Heart left ventricle (tissue), 13 donors: Measurements from ENCODE around the gene AKAIN1.

Source experiments
- CTCF ChIP-seq, 12 donors: fragments of 200-600 bp; sonication (generic) in 4 of 12; IDR thresholded peaks; one replicate each; pipeline versions ENCODE4 v1.5.0 to v1.8.0; 2018 to 2022; ENCODE audit warnings: antibody characterized with exemption in 12 of 12, mild to moderate bottlenecking in 5 of 12
- POLR2A ChIP-seq, 2 donors: fragments of 450-650 bp; IDR thresholded peaks; one replicate each; pipeline ENCODE4 v1.6.1; 2017; ENCODE audit warnings: antibody characterized with exemption in 2 of 2, mild to moderate bottlenecking in 2 of 2, moderate library complexity in 2 of 2
- donor health status: ischemic (EF 13 %, LVEDD 7.1; RV severe dilation, severe dysfunction).
- donor health status: DM: no; HTN: yes; CAD: no.
- donor health status: DM: no; HTN: no; CAD: no.
- donor health status: ischemic (EF 25% LVEDD 6.9; RV normal size, moderate dysfunction).
- donor health status: ischemic (EF 25% LVEDD 5.7; RV mildly dilated, moderate dysfunction).
- donor health status: ischemic (EF 35%, LVEDD 5.7; RV mildly dilated, moderate dysfunction).
- donor health status: nonischemic (EF 11% LVEDD 7.7; RV severe dilation, severe dysfunction).
- donor health status: DM: yes; HTN: yes; CAD: no.
- donor health status: PGD.
- donor health status: ischemic (EF 29% LVEDD 5.4; RV normal size, mild dysfunction).
- donor health status: nonischemic (EF 23%, LVEDD 6.1; RV moderate dilation, normal function).

DNA sequence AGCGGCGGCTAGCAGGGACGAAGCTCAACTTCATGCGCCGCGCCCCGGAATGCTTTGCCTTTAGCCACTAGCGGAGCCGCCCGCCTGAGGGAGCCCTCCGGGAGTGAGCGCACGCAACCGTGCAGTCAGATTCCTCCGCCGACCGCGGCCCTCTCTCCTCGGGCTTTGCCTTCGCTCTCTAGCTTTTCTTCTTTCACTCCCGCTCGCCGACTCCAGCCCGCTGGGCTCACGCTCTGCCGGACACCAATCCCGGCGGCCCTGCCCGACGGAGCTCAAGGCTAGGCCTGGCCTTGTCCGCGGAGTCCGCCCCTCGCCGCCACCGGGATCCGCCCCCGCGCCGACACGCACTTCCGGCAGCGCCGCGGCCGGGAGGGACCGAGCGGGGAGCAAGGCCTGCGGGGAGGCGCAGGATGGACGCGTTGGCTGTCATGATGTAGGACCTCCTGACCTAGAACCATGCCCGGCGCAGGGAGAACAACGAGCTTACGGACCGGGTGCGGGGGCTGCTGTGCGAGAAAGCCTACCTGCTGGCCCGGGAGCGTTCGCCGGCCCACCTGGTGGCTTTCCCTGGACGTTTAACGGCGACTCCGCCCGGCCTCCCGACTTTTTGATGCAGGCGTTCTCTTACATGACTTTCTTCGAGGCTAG, 40.8 kb upstream of the AKAIN1 start:
- TF ChIP-seq CTCF (IDR thresholded peaks at IDR 0.05) (peak in 6 of 12 donors; percentile 12 to 48 (median 32)), POLR2A (IDR thresholded peaks at IDR 0.05) (peak in 1 of 2 donors; percentile 75)
